Measurements from ENCODE around the gene EIF6. TPM values are rescaled to one million over a fixed set of nuclear protein-coding genes. Genes with fewer than 3 reads are reported as not detected.

Gene EIF6
- total RNA-seq, 2 experiments from 2014 or later, result 106 to 113 TPM

GRCh38 chr20:35291654-35292503, 7.3 kb upstream of the EIF6 start, which contains the start of gene FAM83C:
TSS of gene FAM83C (minus strand) at chr20:35292425. CDS start at chr20:35292304, 121 bp downstream.
- Histone ChIP-seq H4K20me1 (ENCODE audit: insufficient read depth, low read length) (no peaks in the 10 kb centered on the region), H3K4me2 (ENCODE audit: low read length) (no peak within 1 kb of the TSS), H3K27ac (ENCODE audit: low read depth, low read length, poor library complexity, severe bottlenecking) (no peak within 1 kb of the TSS), H3K36me3 (ENCODE audit: insufficient read depth, low read length) (no peaks in the 10 kb centered on the region), H3K9me3 (ENCODE audit: low read length) (no peaks in the 10 kb centered on the region), H2AFZ (ENCODE audit: low read length) (no peak within 1 kb of the TSS), H3K79me2 (ENCODE audit: insufficient read depth, low read depth, low read length) (no peaks in the 10 kb centered on the region), H3K4me3 (ENCODE audit: low read depth, low read length, poor library complexity, severe bottlenecking) (no peak within 1 kb of the TSS), H3K9me2 (ENCODE audit: insufficient read depth, low read length) (no peaks in the 10 kb centered on the region), H3K4me1 (ENCODE audit: insufficient read depth, low read length, poor library complexity, severe bottlenecking) (no peaks in the 10 kb centered on the region)
- CTCF ChIA-PET (ENCODE audit: unreplicated experiment), result no interaction called here
- DNase-seq (ENCODE audit: low spot score), result no peak
- POLR2A ChIA-PET, result no interaction called here
- no TSS peak for BruUV-seq (replicated peaks)
- TF ChIP-seq EZH2phosphoT487 (IDR thresholded peaks at IDR 0.05; ENCODE audit: borderline replicate concordance, low read depth, low read length) (no peak), CTCF (conservative IDR thresholded peaks at IDR 0.05; ENCODE audit: low read length) (no peak)
- intact Hi-C loops (cut with micrococcal nuclease; ENCODE audit: unreplicated experiment), result no loop called here

- POLR2A ChIA-PET, result no interaction called here
- H2AFZ ChIP-seq (ENCODE audit: low read length), result no peak overlapping the region
- H3K27ac ChIP-seq (ENCODE audit: low read depth, low read length, poor library complexity, severe bottlenecking), result no peak overlapping the region
- no peak overlapping the region for H3K4me3 ChIP-seq (ENCODE audit: low read depth, low read length, poor library complexity, severe bottlenecking)
- no peak for DNase-seq (ENCODE audit: low spot score)
- TF ChIP-seq CTCF (conservative IDR thresholded peaks at IDR 0.05; ENCODE audit: low read length), result no peak
- no peak for TF ChIP-seq EZH2phosphoT487 (IDR thresholded peaks at IDR 0.05; ENCODE audit: borderline replicate concordance, low read depth, low read length)
- no peaks in the 10 kb centered on the region for H3K9me2 ChIP-seq (ENCODE audit: insufficient read depth, low read length)
- intact Hi-C loops (cut with micrococcal nuclease; ENCODE audit: unreplicated experiment), result no loop called here
- no peaks in the 10 kb centered on the region for H4K20me1 ChIP-seq (ENCODE audit: insufficient read depth, low read length)
- no peaks in the 10 kb centered on the region for H3K79me2 ChIP-seq (ENCODE audit: insufficient read depth, low read depth, low read length)
- BruUV-seq (replicated peaks), result no TSS peak
- H3K4me1 ChIP-seq (ENCODE audit: insufficient read depth, low read length, poor library complexity, severe bottlenecking), result no peaks in the 10 kb centered on the region
- no peaks in the 10 kb centered on the region for H3K9me3 ChIP-seq (ENCODE audit: low read length)
- CTCF ChIA-PET (ENCODE audit: unreplicated experiment), result no interaction called here
- H3K36me3 ChIP-seq (ENCODE audit: insufficient read depth, low read length), result no peaks in the 10 kb centered on the region
- H3K4me2 ChIP-seq (ENCODE audit: low read length), result no peak overlapping the region
Observed at GRCh38 chr20:35290887-35291417, 6.4 kb upstream of the EIF6 start.
